Measurements from ENCODE around the gene SLC5A11.

GRCh38 chr16:24957887-24958286, 112.1 kb downstream of the SLC5A11 start:
- TF ChIP-seq CTCF (IDR thresholded peaks at IDR 0.05) (no peak), POLR2A (IDR thresholded peaks at IDR 0.05) (no peak)

All from heart left ventricle (tissue), 13 donors.